GM10248 (cell line): ENCODE results near the gene EXD3.

Source experiments
- CTCF ChIA-PET: fragments of 300-600 bp; sonication (Branson Sonifier 250); formaldehyde crosslinking; extraction: SDS; loops from one replicate; lab custom pipeline; 2021; ENCODE audit warnings: antibody characterized with exemption; lab: Yijun Ruan, JAX
- POLR2A ChIA-PET: fragments of 350-650 bp; sonication (Branson Sonifier 250); formaldehyde crosslinking; extraction: SDS; loops from one replicate; lab custom pipeline; 2020; ENCODE audit warnings: antibody characterized with exemption; lab: Yijun Ruan, JAX
- DNase-seq: peaks from one replicate; pipeline ENCODE4 v3.0.0; 2012; ENCODE audit errors: extremely low spot score
- CTCF ChIP-seq: IDR thresholded peaks from 2 replicates; pipeline ENCODE4 v1.5.1; 2012; ENCODE audit warnings: mild to moderate bottlenecking, low read depth; ENCODE audit errors: extremely low read depth, missing control alignments, control extremely low read depth

Gene EXD3

GRCh38 chr9:137316012-137316981 is 106.7 kb downstream of the EXD3 start:
- POLR2A ChIA-PET, result interaction anchor here (0.6 to 1.9 kb wide), 4 partner anchors 14 to 511 kb away, joined by 3 to 11 read pairs (median 3); partner anchors contain the start of genes NELFB, NRARP and TUBB4B
- CTCF ChIA-PET, result interaction anchor here (1.1 to 2.5 kb wide), 5 partner anchors 10 to 109 kb away, joined by 3 to 21 read pairs (median 5); partner anchors contain the start of gene NRARP
- TF ChIP-seq CTCF, result no peak
- DNase-seq, result peak; percentile 91

DNA sequence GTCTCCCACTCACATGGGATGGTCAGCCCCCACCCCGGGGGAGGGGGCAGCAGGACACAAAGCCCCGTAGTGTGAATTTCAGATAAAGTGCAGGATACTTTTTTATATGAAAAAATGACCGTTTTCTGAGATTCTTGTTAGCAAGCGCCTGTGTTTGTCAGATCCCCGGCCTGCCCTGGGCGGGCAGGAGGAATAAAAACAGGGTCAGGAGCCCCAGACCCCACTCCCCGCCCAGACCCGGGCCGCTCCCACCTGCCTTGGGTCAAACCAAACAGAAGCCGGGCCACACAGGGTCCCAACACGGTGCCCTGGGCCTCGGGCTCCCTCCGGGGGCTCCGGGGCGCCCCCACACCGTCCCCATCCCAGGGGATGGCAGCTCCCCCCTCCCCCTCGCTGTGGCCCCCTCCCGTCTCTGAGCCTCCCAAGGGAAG is 107.4 kb downstream of the EXD3 start:
- TF ChIP-seq CTCF, result no peak
- no peak for DNase-seq
- ChIA-PET CTCF (interaction anchor here (1.1 to 2.5 kb wide), 2 partner anchors 14 to 75 kb away, joined by 3 to 21 read pairs; partner anchors contain the start of gene NRARP), POLR2A (interaction anchor here (1.0 to 1.9 kb wide), 2 partner anchors 13 to 61 kb away, joined by 3 to 11 read pairs; partner anchors contain the start of genes NELFB and NRARP)

DNA sequence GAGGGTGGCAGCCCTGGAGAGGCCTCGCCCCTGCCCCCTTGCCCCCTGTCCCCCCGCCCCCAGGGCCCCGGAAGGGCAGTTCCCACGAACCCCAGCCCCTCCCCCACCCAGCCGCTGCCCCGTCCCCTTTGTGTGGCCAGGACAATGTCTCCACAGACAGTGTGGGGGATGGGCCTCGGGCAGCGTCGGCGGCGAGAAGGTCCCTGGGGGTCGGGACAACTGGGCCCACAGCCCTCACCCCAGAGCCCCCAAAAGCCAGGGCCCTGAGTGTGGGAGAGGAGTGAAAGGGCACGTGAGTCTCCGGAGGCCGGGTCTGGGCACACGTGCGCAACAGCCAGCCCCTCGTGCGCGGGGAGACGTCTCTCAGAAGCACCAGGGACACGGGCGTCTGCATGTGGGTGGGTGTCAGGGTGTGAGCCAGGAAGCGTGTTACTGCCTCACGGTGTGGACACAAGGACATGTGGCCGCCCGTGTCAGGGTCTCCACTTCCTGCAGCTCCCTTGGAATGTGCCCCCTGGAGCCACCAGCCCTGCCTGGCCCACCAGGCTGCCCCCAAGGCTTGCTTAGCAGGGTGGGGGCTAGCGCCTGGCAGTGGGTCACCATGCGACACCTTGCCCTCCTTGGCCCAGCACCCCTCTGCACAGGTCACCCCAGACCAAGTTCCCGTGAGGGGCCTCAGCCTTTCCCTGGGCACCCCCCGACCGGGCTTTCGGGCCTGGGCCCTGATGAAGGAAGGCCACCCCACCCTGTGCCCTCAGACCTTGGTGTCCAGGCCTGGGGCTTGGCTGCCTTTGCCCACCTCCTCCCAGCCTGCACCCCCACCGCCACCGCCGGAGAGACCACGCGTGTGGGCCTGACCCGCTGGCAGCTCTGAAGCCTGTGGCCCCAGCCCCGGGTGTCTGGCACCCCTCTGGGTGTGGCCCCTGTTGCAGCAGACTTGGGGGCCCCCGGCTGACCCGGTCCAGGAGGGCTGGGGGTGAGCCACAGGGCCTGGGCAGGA is 108.1 kb downstream of the EXD3 start:
- peak; percentile 23 for DNase-seq
- CTCF ChIA-PET, result interaction anchor here (0.9 kb wide), 1 partner anchor 13 kb away, joined by 5 read pairs; the partner anchor contains the start of gene NRARP
- POLR2A ChIA-PET, result interaction anchor here (1.9 kb wide), 1 partner anchor 13 kb away, joined by 11 read pairs; the partner anchor contains the start of gene NRARP
- no peak for TF ChIP-seq CTCF

DNA sequence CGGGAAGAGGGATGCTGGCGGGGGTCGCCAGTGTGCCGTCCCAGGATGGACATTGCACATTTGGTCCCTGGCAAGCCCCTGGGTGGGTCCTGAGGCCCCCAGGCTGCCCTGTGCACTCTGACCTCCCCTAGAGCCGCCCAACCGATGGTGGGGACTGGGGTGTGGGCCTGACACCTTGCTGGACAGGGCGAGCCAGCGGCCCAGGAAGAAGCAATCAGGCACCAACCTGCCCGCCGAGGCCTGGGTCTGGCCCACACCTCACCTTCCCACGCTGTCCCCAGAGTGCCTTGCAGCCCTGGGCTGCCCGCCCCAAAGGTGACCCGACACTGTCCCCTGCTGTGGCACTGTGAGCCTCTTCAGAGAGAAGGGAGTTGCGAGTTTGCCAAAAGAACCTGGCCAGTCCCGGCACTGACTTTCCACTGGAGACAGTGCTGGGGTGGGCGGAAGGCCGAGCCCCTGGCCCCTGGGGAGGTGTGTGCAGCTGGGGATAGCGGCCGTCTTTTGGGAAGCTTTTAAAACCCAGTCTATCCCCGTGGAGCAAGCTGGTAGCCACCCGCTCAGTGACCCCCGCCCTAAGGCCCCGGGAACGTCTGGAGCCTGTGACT is 108.9 kb downstream of the EXD3 start:
- POLR2A ChIA-PET, result no interaction called here

More for the DNA sequence above, 108.9 kb downstream of the EXD3 start:
- no peak for TF ChIP-seq CTCF
- CTCF ChIA-PET, result interaction anchor here (0.9 to 2.4 kb wide), 2 partner anchors 11 to 12 kb away, joined by 5 to 21 read pairs; partner anchors contain the start of gene NRARP
- no peak for DNase-seq
